NCI-H446 (cell line): ENCODE results near the gene CAMK1D.
A peak's percentile ranks its signal among the peaks of the same experiment; 100 is the strongest.

Experiments
- DNase-seq, 2 experiments: peaks; one replicate each; lab custom pipeline; 2025; lab: John Stamatoyannopoulos, UW

Gene CAMK1D

GRCh38 chr10:12561307-12561706, 212.0 kb downstream of the CAMK1D start:
- DNase-seq: no peak

GRCh38 chr10:12561720-12562119, 212.4 kb downstream of the CAMK1D start:
- DNase-seq: no peak

- no peak for DNase-seq
These were observed 214.1 kb downstream of the CAMK1D start for GRCh38 chr10:12563489-12563888.

- DNase-seq: no peak
These were observed 214.8 kb downstream of the CAMK1D start for GRCh38 chr10:12564173-12564572.

GRCh38 chr10:12566161-12567115, 217.1 kb downstream of the CAMK1D start:
- DNase-seq: peak in 1 of 2 experiments; percentile 40

GRCh38 chr10:12568391-12569009, 219.2 kb downstream of the CAMK1D start:
- DNase-seq: no peak

- no peak for DNase-seq
These were observed 222.9 kb downstream of the CAMK1D start for GRCh38 chr10:12572281-12572680.

- DNase-seq: no peak
These were observed 228.3 kb downstream of the CAMK1D start for GRCh38 chr10:12577610-12578009.

- DNase-seq: no peak
These were observed 230.9 kb downstream of the CAMK1D start for GRCh38 chr10:12579954-12580858.

GRCh38 chr10:12583891-12584595, 234.7 kb downstream of the CAMK1D start:
- no peak for DNase-seq

GRCh38 chr10:12586741-12587140, 237.4 kb downstream of the CAMK1D start:
- DNase-seq: no peak

GRCh38 chr10:12587451-12587888, 238.1 kb downstream of the CAMK1D start:
- DNase-seq: peak in 1 of 2 experiments; percentile 9

- DNase-seq: no peak
These were observed 238.9 kb downstream of the CAMK1D start for GRCh38 chr10:12588091-12588860.

- no peak for DNase-seq
These were observed 239.9 kb downstream of the CAMK1D start for GRCh38 chr10:12589291-12589690.

- no peak for DNase-seq
These were observed 240.4 kb downstream of the CAMK1D start for GRCh38 chr10:12589791-12590190.

- DNase-seq: no peak
These were observed 241.6 kb downstream of the CAMK1D start for GRCh38 chr10:12590675-12591659.

- DNase-seq: no peak
These were observed 243.6 kb downstream of the CAMK1D start for GRCh38 chr10:12592967-12593366.

GRCh38 chr10:12594448-12594944, 245.1 kb downstream of the CAMK1D start:
- DNase-seq: no peak

GRCh38 chr10:12595936-12596576, 246.7 kb downstream of the CAMK1D start:
- no peak for DNase-seq
